Measurements from ENCODE around the gene KLF11. TPM values are rescaled to one million over a fixed set of nuclear protein-coding genes. Genes with fewer than 3 reads are reported as not detected.

Gene KLF11
- total and polyA plus RNA-seq, 9 of the 15 experiments (the other 6 are each of a cell fraction or from before 2014, with no cell fraction given): 2.1 to 13.4 (median 6.5) TPM

DNA sequence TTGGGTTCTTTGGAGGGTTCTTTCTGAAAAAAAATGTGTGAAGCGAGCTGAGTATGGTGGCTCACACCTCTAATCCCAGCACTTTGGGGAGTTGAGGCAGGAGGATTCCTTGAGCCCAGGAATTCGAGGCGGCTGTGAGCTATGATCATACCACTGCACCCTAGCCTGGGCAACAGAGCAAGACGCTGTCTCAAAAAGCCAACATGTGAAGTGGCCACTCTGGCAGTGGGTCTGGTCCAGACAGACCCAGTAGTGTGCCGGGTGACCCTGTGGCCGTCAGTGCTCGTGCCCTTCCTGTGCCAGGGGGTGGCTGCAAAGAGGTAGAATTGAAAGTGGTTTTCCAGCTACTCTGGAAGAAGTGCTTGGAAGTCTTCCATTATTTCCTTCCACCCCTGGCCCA, 11.6 kb downstream of the KLF11 start:
- H3K79me2 ChIP-seq (ENCODE audit: control insufficient read depth, insufficient read depth, low read length): 0 out of 3 replicates have a peak, but pooled peaks cover 2% of the 10 kb centered on the region
- H3K4me2 ChIP-seq (ENCODE audit: insufficient read depth, low read length): no peak overlapping the region
- FAIRE-seq (no peak), DNase-seq (ENCODE audit: extremely low read depth in 1 of 4, low spot score in 3 of 4) (no peak), ATAC-seq (no peak)
- H3K27me3 ChIP-seq (ENCODE audit: control insufficient read depth in 2 of 2, insufficient read depth in 2 of 2, low read length in 2 of 2): no peaks in the 10 kb centered on the region
- in situ Hi-C loops (cut with MboI) (no loop called here), intact Hi-C loops (cut with micrococcal nuclease) (no loop called here)
- ChIA-PET CTCF (ENCODE audit: low intra/inter-chr PET ratio) (no interaction called here), POLR2A (interaction anchor here (1.0 to 1.5 kb wide), 2 partner anchors 9 to 10 kb away, joined by 6 to 9 read pairs; no protein-coding TSS in a partner anchor)
- H2AFZ ChIP-seq (ENCODE audit: low read depth, low read length): no peak overlapping the region
- H3K4me1 ChIP-seq (replicated peaks in 1 of 2; ENCODE audit: control insufficient read depth in 2 of 2, insufficient read depth in 2 of 2, low read length in 2 of 2): peaks cover 11 to 41% of the 10 kb centered on the region in 2 experiments
- H4K20me1 ChIP-seq (replicated peaks; ENCODE audit: control insufficient read depth, insufficient read depth, low read length): no peaks in the 10 kb centered on the region
- no peaks in the 10 kb centered on the region for H3K9me1 ChIP-seq (ENCODE audit: control insufficient read depth, insufficient read depth, low read length)
- H3K9me3 ChIP-seq (replicated peaks; ENCODE audit: control insufficient read depth, insufficient read depth, low read depth, low read length): no peaks in the 10 kb centered on the region
- H3K9ac ChIP-seq (ENCODE audit: insufficient read depth in 1 of 2, low read depth in 2 of 2, low read length in 2 of 2): no peak overlapping the region; a peak in 1 of 4 replicates
- 94% methylated on average over 6 of the region's 7 CpGs for WGBS (ENCODE audit: insufficient coverage, low coverage, missing lambda C conversion rate)
- H3K36me3 ChIP-seq (ENCODE audit: control insufficient read depth, insufficient read depth, low read length): peaks cover 40% of the 10 kb centered on the region
- H3K4me3 ChIP-seq: no peak overlapping the region
- no TSS peak for BruUV-seq (replicated peaks)
- H3K27ac ChIP-seq (ENCODE audit: extremely low read depth, low read depth, low read length): no peak overlapping the region
- no peak for TF ChIP-seq CHD1 (IDR thresholded peaks at IDR 0.05; ENCODE audit: low read length)
- TF ChIP-seq TRIM24 (IDR thresholded peaks at IDR 0.05): no peak
- TF ChIP-seq ZBTB5 (IDR thresholded peaks at IDR 0.05): no peak
- TF ChIP-seq, protein P1, sequence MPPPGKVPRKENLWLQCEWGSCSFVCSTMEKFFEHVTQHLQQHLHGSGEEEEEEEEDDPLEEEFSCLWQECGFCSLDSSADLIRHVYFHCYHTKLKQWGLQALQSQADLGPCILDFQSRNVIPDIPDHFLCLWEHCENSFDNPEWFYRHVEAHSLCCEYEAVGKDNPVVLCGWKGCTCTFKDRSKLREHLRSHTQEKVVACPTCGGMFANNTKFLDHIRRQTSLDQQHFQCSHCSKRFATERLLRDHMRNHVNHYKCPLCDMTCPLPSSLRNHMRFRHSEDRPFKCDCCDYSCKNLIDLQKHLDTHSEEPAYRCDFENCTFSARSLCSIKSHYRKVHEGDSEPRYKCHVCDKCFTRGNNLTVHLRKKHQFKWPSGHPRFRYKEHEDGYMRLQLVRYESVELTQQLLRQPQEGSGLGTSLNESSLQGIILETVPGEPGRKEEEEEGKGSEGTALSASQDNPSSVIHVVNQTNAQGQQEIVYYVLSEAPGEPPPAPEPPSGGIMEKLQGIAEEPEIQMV (tag; conservative IDR thresholded peaks at IDR 0.05; ENCODE audit: low read depth): no peak
- TF ChIP-seq XRCC4 (IDR thresholded peaks at IDR 0.05; ENCODE audit: extremely low read depth, insufficient read depth, insufficient read length): no peak
- no peak for TF ChIP-seq ZNF134 (CRISPR knock-in tag; conservative IDR thresholded peaks at IDR 0.05)
- TF ChIP-seq ZBTB17 (CRISPR knock-in tag; IDR thresholded peaks at IDR 0.05): no peak
- no peak for TF ChIP-seq MLX (CRISPR knock-in tag; conservative IDR thresholded peaks at IDR 0.05)
- TF ChIP-seq, protein P2, sequence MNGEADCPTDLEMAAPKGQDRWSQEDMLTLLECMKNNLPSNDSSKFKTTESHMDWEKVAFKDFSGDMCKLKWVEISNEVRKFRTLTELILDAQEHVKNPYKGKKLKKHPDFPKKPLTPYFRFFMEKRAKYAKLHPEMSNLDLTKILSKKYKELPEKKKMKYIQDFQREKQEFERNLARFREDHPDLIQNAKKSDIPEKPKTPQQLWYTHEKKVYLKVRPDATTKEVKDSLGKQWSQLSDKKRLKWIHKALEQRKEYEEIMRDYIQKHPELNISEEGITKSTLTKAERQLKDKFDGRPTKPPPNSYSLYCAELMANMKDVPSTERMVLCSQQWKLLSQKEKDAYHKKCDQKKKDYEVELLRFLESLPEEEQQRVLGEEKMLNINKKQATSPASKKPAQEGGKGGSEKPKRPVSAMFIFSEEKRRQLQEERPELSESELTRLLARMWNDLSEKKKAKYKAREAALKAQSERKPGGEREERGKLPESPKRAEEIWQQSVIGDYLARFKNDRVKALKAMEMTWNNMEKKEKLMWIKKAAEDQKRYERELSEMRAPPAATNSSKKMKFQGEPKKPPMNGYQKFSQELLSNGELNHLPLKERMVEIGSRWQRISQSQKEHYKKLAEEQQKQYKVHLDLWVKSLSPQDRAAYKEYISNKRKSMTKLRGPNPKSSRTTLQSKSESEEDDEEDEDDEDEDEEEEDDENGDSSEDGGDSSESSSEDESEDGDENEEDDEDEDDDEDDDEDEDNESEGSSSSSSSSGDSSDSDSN (IDR thresholded peaks at IDR 0.05; ENCODE audit: borderline replicate concordance in 1 of 2, low read depth in 2 of 2, low read length in 2 of 2): no peak
- TF ChIP-seq ZNF253 (CRISPR knock-in tag; conservative IDR thresholded peaks at IDR 0.05): no peak
- no peak for TF ChIP-seq ESRRA (IDR thresholded peaks at IDR 0.05; ENCODE audit: borderline replicate concordance, low read depth)
- TF ChIP-seq GABPB2 (CRISPR knock-in tag; conservative IDR thresholded peaks at IDR 0.05): no peak
- TF ChIP-seq MYBL2 (IDR thresholded peaks at IDR 0.05; ENCODE audit: low read depth): no peak
- no peak for TF ChIP-seq MYBL2 (CRISPR knock-in tag; IDR thresholded peaks at IDR 0.05; ENCODE audit: borderline replicate concordance)
